Uterus (tissue), 2 donors: ENCODE measurements around the gene DUS4L.
A peak's percentile ranks its signal among the peaks of the same experiment; 100 is the strongest.

Experiments
- CTCF ChIP-seq, 4 experiments: fragments of 200-600 bp in 2 of 4; fragments of 450-650 bp in 2 of 4; sonication (generic) in 2 of 4; IDR thresholded peaks; one replicate each; pipeline ENCODE4 v1.5.1; 2016 to 2019; ENCODE audit warnings: antibody characterized with exemption in 4 of 4, mild to moderate bottlenecking in 2 of 4, moderate library complexity in 1 of 4
- POLR2A ChIP-seq, 2 donors: fragments of 450-650 bp; IDR thresholded peaks; one replicate each; pipeline ENCODE4 v1.6.1; 2016; ENCODE audit warnings: antibody characterized with exemption in 2 of 2, mild to moderate bottlenecking in 1 of 2, moderate library complexity in 1 of 2

- TF ChIP-seq CTCF (IDR thresholded peaks at IDR 0.05) (peak in 1 of 4 experiments; percentile 4), POLR2A (IDR thresholded peaks at IDR 0.05) (no peak)
Measured at GRCh38 chr7:107580716-107581383, 17.1 kb downstream of the DUS4L start.
